MM.1S (cell line): ENCODE results near the gene IPP.
"Not testable (repeated sequence)": the region's sequence is repeated elsewhere in the genome, so short reads cannot be mapped to it uniquely, and the experiment has no call there.

Experiments used
- DNase-seq: peaks from one replicate; pipeline ENCODE4 v3.0.0-alpha.2; 2015
- H2AFZ ChIP-seq: fragments of 300-600 bp; sonication (generic); 2 replicates; pipeline ENCODE4 v1.6.0; 2016; ENCODE audit warnings: antibody characterized with exemption, low read length
- H3F3A ChIP-seq: fragments of 300-600 bp; sonication (generic); 2 replicates; pipeline ENCODE4 v1.6.1; 2016; ENCODE audit warnings: mild to moderate bottlenecking, antibody characterized with exemption, low read length, moderate library complexity, mixed read lengths; ENCODE audit not compliant: insufficient read depth
- H3K27ac ChIP-seq: fragments of 300-600 bp; sonication (generic); 2 replicates; pipeline ENCODE4 v1.5.1; 2016; ENCODE audit warnings: mild to moderate bottlenecking, low read length
- H3K27me3 ChIP-seq: fragments of 300-600 bp; sonication (generic); replicated peaks from 2 replicates; pipeline ENCODE4 v1.6.0; 2016; ENCODE audit warnings: low read length; ENCODE audit not compliant: insufficient read depth
- H3K36me3 ChIP-seq: fragments of 300-600 bp; sonication (generic); replicated peaks from 2 replicates; pipeline ENCODE4 v1.6.1; 2016; ENCODE audit warnings: mild to moderate bottlenecking, low read length, mixed read lengths; ENCODE audit not compliant: insufficient read depth
- H3K4me1 ChIP-seq: fragments of 300-600 bp; sonication (generic); 2 replicates; pipeline ENCODE4 v1.6.1; 2016; ENCODE audit warnings: low read length, mixed read lengths
- H3K4me2 ChIP-seq: fragments of 300-600 bp; sonication (generic); 2 replicates; pipeline ENCODE4 v1.6.0; 2016; ENCODE audit warnings: low read depth, low read length
- H3K4me3 ChIP-seq: fragments of 300-600 bp; sonication (generic); 2 replicates; pipeline ENCODE4 v1.5.1; 2016; ENCODE audit warnings: low read length, mixed read lengths
- H3K79me2 ChIP-seq: fragments of 300-600 bp; sonication (generic); 2 replicates; pipeline ENCODE4 v1.6.1; 2016; ENCODE audit warnings: mixed run types, low read length, mixed read lengths
- H3K9ac ChIP-seq: fragments of 300-600 bp; sonication (generic); 2 replicates; pipeline ENCODE4 v1.6.1; 2016; ENCODE audit warnings: low read length, mixed read lengths
- H3K9me2 ChIP-seq: fragments of 300-600 bp; sonication (generic); replicated peaks from 2 replicates; pipeline ENCODE4 v1.6.1; 2016; ENCODE audit warnings: mild to moderate bottlenecking, low read length, mixed read lengths; ENCODE audit not compliant: insufficient read depth
- H3K9me3 ChIP-seq: fragments of 300-600 bp; sonication (generic); replicated peaks from 2 replicates; pipeline ENCODE4 v1.6.1; 2016; ENCODE audit warnings: mild to moderate bottlenecking, low read length, mixed read lengths; ENCODE audit not compliant: insufficient read depth
- H4K20me1 ChIP-seq: fragments of 300-600 bp; sonication (generic); 2 replicates; pipeline ENCODE4 v1.6.1; 2016; ENCODE audit warnings: mild to moderate bottlenecking, low read length, moderate library complexity, mixed read lengths; ENCODE audit not compliant: insufficient read depth
- EZH2 ChIP-seq: fragments of 300-600 bp; sonication (generic); optimal IDR thresholded peaks from 2 replicates; pipeline ENCODE3; 2017; ENCODE audit warnings: low read depth, mild to moderate bottlenecking, antibody characterized with exemption, low read length, mixed read lengths
- EZH2phosphoT487 ChIP-seq: fragments of 300-600 bp; sonication (generic); IDR thresholded peaks from 2 replicates; pipeline ENCODE4 v1.6.1; 2018; ENCODE audit warnings: antibody characterized with exemption, low read length
- TF ChIP-seq, protein P1 (sequence below): fragments of 300-600 bp; sonication (generic); IDR thresholded peaks from 2 replicates; pipeline ENCODE4 v1.5.1; 2016; ENCODE audit warnings: antibody characterized with exemption, low read length, mixed read lengths

The IPP gene

DNA sequence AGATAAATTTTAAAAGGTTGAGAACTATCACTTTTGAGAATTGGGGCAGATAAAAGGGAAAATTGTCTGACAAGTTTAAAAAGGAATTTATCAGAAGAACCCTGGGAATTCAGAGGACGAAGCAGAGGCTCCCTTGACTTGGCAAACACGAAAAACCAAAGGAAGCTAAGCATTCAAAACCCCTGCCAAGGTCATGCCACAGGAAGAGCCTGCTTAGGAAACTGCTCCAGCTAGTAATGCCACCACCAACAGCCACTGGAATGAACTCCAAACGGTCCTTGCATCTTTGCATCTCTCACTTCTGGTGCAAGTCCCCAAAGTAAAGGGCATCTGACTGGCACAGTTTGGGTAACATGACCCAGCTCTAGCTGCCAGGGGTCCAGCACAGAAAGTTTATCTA, 71.3 kb downstream of the IPP start:
- no peak overlapping the region for H3K4me2 ChIP-seq

DNA sequence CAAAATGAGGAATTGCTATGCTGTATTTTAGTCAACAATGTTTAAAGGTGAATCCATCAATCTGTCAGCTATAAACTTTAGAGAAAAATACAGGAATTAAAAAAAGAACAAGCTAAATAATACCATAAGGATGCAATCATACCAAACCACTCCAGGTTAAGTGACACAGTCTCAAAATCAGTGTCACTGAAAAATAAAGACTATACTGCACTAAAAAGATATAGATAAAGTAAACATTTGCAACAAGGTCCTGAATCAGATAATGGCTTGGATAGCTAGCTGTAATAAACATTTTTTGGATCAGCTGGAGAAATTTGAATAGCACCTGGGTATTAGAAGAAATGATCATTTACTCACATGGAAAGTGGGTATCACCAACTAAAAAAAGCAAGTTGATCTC, 72.0 kb downstream of the IPP start:
- H3K27ac ChIP-seq = no peak overlapping the region
- peaks cover 9% of the 10 kb centered on the region; the same call in 1 of the 2 replicates for H3K4me1 ChIP-seq
- no peaks in the 10 kb centered on the region; the same call in 1 of the 2 replicates for H3F3A ChIP-seq
- H3K79me2 ChIP-seq = peaks cover 97% of the 10 kb centered on the region
- H3K9ac ChIP-seq = no peak overlapping the region
- no peak for DNase-seq
- no peaks in the 10 kb centered on the region for H3K9me2 ChIP-seq
- no peak overlapping the region for H3K4me3 ChIP-seq
- no peaks in the 10 kb centered on the region for H3K9me3 ChIP-seq
- peaks cover 38% of the 10 kb centered on the region for H4K20me1 ChIP-seq
- H3K4me2 ChIP-seq = no peak overlapping the region
- no peaks in the 10 kb centered on the region for H3K36me3 ChIP-seq
- TF ChIP-seq EZH2 (no peak), EZH2phosphoT487 (no peak)
- TF ChIP-seq, protein P1, sequence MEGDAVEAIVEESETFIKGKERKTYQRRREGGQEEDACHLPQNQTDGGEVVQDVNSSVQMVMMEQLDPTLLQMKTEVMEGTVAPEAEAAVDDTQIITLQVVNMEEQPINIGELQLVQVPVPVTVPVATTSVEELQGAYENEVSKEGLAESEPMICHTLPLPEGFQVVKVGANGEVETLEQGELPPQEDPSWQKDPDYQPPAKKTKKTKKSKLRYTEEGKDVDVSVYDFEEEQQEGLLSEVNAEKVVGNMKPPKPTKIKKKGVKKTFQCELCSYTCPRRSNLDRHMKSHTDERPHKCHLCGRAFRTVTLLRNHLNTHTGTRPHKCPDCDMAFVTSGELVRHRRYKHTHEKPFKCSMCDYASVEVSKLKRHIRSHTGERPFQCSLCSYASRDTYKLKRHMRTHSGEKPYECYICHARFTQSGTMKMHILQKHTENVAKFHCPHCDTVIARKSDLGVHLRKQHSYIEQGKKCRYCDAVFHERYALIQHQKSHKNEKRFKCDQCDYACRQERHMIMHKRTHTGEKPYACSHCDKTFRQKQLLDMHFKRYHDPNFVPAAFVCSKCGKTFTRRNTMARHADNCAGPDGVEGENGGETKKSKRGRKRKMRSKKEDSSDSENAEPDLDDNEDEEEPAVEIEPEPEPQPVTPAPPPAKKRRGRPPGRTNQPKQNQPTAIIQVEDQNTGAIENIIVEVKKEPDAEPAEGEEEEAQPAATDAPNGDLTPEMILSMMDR = no peak
- no peaks in the 10 kb centered on the region for H3K27me3 ChIP-seq
- no peak overlapping the region for H2AFZ ChIP-seq

More for the DNA sequence above, 71.3 kb downstream of the IPP start:
- Histone ChIP-seq H3K27ac (no peak overlapping the region), H3K4me1 (peaks cover 9% of the 10 kb centered on the region; the same call in 1 of the 2 replicates), H3K36me3 (no peaks in the 10 kb centered on the region), H3K9me3 (no peaks in the 10 kb centered on the region), H3K9ac (no peak overlapping the region), H2AFZ (no peak overlapping the region), H3F3A (no peaks in the 10 kb centered on the region; the same call in 1 of the 2 replicates), H4K20me1 (peaks cover 38% of the 10 kb centered on the region), H3K4me3 (no peak overlapping the region), H3K79me2 (peaks cover 97% of the 10 kb centered on the region), H3K27me3 (no peaks in the 10 kb centered on the region), H3K9me2 (no peaks in the 10 kb centered on the region)
- no peak for TF ChIP-seq EZH2phosphoT487
- TF ChIP-seq, protein P1 = no peak
- no peak for DNase-seq

DNA sequence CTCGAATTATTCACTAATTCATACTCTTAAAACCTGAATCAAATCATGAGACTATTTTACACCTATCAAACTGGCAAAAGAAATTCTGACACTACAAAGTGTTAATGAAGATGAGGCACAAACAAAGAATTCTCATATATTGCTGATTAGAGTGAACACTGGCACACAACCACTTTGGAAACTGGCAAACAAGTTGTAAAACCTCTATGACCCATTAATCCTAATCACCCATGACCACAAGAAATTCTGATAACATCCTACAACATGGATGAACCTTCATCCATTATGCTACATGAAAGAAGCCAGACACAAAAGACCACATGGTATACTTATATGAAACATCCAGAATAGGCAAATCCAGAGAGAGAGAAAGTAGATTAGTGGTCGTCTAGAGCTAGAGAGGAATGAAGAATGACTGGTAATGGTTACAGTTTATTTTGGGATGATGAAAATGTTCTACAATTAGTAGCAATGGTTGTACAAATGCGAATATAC, 72.7 kb downstream of the IPP start:
- H3K27ac ChIP-seq = no peak overlapping the region
- no peak for DNase-seq
- peaks cover 97% of the 10 kb centered on the region for H3K79me2 ChIP-seq
- H4K20me1 ChIP-seq = peaks cover 38% of the 10 kb centered on the region
- H3K4me3 ChIP-seq = no peak overlapping the region
- TF ChIP-seq EZH2phosphoT487 = no peak
- TF ChIP-seq EZH2 = no peak
- TF ChIP-seq, protein P1 = no peak
- no peaks in the 10 kb centered on the region for H3K27me3 ChIP-seq
- H3K9me2 ChIP-seq = no peaks in the 10 kb centered on the region
- no peak overlapping the region for H3K4me2 ChIP-seq
- H3K9me3 ChIP-seq = no peaks in the 10 kb centered on the region
- H3K9ac ChIP-seq = no peak overlapping the region
- H2AFZ ChIP-seq = no peak overlapping the region
- peaks cover 9% of the 10 kb centered on the region; the same call in 1 of the 2 replicates for H3K4me1 ChIP-seq
- H3K36me3 ChIP-seq = no peaks in the 10 kb centered on the region
- no peaks in the 10 kb centered on the region; the same call in 1 of the 2 replicates for H3F3A ChIP-seq

DNA sequence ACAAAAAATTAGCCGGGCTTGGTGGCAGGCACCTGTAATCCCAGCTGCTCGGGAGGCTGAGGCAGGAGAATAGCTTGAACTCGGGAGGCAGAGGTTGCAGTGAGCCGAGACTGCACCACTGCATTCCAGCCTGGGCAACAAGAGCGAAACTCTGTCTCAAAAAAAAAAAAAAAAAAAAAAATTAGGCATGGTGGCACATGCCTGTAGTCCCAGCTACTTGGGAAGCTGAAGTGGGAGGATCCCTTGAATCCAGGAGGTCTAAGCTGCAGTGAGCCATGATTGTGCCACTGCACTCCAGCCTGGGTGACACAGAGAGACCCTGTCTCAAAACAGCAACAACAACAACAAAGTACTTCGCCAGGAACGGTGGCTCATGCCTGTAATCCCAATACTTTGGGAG, 73.9 kb downstream of the IPP start:
- H3F3A ChIP-seq, H3K9me3 ChIP-seq, H3K27me3 ChIP-seq, H3K9me2 ChIP-seq, H3K36me3 ChIP-seq, H3K4me2 ChIP-seq, H3K4me3 ChIP-seq, H3K9ac ChIP-seq, H3K27ac ChIP-seq, DNase-seq, H2AFZ ChIP-seq, H3K4me1 ChIP-seq: not testable (repeated sequence)
- H4K20me1 ChIP-seq = peaks cover 35% of the 10 kb centered on the region
- H3K79me2 ChIP-seq = peaks cover 97% of the 10 kb centered on the region
